HG03280 (cell line): ENCODE data around the gene SETBP1.

ENCODE experiments used
- ATAC-seq: cut with Tn5 transposase; IDR thresholded peaks from one replicate; pipeline ENCODE4 v1.9.1; 2021; ENCODE audit warnings: mild to moderate bottlenecking, moderate library complexity; ENCODE audit not compliant: unreplicated experiment

The SETBP1 gene

DNA sequence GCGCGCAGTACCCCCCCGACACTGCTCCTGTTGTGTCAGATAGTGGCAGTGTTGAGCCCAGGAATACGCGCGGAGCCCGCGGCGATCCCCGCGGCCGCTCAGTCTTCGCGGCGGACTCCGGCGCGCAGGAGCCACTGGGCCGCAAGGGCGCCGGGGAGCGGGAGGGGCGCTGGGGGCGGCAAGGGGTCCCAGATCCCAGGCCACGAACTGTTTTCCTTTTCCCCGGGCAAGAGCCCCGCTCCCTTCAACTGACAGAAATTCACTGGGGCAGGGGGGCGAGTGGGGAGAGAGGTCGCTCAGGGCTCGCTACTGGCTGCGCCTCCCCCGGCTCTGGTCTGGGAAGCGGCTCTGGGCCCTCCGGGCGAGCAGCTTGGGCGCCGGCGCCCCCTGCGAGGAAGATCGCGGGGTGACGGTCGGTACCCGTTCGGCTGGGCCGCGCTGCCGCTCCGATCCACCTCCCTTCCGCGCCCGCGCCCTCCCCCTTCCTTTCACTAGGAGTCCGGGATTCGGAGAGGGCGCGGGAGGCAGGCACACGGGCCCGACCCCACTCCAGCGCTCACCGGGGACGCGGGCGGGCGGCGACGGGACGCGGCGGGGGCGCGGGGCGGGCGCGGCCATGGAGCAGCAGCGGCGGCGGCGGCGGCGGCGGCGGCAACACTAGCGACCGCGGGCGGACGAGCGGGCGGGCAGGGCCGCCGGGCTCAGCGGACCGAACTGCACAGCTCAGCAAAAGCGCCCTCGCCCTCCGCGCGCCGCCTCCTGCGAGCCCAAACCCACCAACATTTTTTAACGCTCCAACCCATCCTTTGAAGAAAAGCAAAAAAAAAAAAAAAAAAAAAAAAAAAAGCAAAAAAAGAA lies 1.4 kb upstream of the SETBP1 start:
- peak; percentile 91 for ATAC-seq

DNA sequence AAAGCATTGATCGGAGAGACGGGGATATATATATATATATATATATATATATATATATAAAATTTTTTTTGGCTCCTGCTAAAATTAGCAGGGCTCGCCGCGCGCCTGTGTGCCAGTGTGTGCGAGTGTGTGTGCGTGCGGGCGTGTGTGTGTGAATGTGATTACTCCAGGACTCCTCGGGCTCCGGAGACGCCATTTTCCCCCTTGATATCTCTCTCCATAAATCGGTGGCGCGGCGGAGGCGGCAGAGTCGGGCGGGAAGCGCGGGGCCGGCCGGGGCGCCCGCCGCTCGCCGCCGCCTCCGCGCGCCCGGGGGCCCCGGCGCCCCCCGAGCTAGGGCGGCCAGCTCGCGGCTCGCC lies 795 bp upstream of the SETBP1 start:
- ATAC-seq, result peak; percentile 21

DNA sequence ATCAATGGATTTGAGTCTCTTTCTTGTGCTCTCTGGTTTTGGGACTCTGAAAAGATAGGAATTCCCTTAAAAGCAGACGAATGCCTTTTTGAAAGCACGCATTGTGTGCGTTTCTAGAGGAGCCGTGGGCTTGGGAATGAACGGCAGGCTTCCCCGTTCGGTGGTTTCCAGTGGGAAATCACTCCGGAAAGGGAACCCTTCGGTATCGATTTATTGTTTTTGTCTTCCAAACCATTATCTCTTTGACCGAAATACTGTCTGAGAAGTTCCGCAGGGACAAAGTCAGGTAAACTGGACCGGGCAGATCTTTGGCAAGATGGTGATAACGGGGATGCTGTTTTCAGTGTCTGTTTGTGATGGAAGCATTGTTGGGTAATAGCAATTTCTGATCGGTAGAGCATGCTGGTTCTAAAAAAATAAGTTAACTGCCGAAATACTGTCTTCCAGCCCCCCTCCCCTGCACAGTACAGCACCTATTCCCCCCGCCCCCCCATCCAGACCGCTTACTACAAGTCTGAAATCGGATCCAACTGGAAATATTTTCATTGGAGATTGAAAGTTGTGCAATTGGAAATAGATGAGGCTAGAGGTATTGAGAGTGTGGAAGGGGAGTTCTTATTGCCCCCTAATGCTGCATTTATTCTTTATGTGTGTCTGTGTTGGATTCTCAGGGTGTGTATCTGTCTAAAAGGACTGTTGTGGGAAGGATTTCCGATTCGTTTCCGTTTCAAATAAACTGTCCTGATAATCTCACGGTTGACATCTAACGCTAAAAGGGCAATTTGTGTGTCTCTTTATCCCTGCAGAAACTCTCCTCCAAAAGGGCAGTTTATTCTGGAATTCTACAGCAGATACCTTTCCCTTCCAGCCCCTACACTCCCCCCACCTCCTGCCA lies 635 bp downstream of the SETBP1 start:
- ATAC-seq, result no peak

DNA sequence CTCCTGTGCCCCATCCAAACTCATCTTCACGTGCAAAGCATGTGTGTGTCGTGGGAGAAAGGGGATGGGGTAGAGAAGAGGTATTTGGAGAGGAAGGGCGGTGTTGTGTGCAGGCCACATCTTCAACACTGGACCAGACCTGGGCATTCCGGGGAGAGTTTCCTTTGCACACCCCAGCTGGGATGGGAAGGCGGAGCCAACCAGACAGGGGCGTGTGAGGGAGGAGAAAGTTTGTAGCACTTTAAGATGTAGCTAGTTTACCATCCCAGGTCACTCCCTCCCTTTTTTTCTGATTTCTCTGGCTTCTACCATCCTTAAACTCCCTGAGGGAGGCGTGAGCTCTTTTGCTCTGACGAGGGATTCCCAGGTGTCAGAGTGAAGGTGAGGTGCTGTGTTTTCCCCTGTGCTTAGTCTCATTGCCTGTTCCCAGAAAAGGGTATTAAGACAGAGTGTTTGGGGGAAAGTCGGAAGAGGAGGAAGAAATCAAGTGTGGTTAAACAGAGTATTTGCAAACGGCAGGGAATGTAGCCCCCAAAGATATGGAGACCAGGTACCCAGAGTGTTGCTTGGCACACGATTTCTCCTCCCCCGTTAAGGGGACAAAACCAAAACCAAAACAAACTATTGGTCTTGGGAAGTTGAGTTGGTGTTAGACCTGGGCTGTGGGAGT lies 1.6 kb downstream of the SETBP1 start:
- no peak for ATAC-seq

DNA sequence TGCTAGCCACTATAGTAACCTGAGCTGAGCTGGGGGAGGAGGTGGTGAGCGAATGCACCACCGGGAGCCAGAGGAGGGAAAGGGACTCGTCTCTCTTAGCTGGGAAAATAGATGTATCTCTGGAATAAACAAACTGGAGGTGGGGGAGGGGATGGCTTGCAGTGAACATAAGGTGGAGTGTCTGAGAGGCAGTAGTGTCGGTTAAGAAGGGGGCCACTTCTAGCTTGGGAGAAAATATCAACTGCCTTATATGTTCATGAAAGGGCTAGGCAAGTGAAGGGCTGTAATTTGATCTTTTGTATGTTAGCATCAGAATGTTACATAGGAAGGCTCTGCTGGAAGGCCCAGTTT lies 2.2 kb downstream of the SETBP1 start:
- ATAC-seq, result no peak

DNA sequence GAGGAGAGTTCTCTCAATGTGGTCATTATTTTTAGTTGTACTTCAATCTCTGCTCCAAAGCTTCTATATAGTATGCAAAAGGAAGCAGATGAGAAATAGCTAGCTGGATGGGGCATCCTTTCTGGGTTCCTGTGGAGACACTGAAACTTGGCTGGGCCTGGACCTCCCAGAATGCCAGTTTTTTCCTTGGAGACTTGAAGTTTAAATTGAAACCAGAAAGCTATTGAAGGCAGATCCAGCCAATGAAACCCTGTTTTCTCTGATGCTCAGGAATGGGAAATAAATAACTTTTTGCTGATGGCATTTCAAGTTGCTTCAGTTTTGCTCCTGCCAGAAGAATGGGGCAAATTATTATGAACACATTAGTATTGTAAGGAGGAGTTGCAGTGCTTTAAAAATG lies 2.9 kb downstream of the SETBP1 start:
- no peak for ATAC-seq

DNA sequence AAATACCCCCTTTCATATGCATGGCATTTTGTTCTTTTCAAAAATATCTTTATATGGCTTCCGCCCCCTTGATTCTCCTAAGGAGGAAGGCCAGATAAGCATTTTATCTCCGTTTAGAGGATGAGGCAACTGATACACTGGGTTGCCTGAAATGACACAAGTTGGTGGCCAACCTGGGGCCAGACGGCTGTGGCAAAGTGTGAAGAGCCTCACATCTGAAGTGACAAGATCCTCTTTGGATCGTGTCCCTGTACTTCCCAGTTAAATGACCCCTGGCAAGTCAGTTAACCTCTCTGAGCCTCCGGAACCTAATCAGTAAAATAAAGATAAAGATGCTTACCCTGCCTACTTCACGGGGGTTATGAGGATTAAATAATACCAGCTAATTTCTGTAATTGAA lies 4.6 kb downstream of the SETBP1 start:
- no peak for ATAC-seq

DNA sequence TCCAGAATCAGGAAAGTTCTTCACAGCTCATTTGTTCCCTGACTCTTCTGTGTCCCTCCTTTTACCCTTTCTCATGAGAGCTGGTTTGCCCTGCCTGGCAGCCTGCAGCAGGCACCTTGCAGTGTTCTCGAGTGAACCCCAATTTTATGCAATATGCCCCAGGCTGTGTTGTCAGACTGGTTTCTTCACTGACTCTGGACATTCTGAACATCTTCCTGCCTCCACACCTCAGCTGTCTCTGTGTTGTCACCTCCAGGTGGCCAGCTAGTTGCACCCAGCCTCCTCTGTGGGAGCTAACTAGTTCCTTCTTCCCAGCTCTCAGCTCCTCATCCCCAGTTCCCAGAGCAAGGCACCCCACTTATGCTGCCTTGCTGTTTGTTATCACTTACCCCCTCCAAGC lies 5.5 kb downstream of the SETBP1 start:
- ATAC-seq, result no peak

DNA sequence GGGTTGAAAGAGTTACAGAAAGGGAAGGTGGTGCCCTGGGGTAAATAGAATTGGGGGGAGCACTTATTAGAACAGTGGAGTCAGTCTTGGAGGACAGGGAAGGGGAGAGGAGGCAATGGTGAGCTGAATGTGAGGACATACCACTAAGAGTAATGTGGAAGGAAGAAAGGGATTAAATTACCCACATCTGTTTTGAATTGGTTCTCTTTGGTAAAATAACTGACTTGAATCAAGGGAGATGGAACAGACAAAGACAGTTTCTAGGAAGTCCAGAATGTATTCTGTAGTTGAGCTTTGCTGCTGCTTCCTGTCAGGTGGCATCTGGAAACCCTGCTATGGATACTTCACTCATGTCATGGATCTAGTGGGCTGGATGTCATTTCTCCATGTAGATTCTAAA lies 6.7 kb downstream of the SETBP1 start:
- no peak for ATAC-seq

DNA sequence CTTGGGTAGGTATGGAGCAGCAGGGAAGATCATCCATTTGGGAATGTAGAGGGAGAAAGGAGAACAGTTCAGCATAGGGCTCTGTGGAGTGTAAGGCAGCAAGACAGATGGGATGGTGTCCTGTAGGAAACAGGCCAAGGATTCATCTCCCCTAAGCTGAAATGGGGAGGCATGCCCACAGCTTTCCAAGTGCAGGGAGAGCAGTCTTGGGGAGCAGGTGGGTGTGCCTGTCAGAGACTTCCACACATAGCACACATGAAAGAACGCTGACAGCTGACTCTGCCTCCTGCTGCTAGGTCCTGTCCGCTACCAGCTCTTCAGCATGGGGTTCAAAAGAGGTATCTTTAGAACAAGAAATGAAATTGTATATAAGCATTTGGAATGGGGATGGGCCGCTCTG lies 9.0 kb downstream of the SETBP1 start:
- no peak for ATAC-seq

DNA sequence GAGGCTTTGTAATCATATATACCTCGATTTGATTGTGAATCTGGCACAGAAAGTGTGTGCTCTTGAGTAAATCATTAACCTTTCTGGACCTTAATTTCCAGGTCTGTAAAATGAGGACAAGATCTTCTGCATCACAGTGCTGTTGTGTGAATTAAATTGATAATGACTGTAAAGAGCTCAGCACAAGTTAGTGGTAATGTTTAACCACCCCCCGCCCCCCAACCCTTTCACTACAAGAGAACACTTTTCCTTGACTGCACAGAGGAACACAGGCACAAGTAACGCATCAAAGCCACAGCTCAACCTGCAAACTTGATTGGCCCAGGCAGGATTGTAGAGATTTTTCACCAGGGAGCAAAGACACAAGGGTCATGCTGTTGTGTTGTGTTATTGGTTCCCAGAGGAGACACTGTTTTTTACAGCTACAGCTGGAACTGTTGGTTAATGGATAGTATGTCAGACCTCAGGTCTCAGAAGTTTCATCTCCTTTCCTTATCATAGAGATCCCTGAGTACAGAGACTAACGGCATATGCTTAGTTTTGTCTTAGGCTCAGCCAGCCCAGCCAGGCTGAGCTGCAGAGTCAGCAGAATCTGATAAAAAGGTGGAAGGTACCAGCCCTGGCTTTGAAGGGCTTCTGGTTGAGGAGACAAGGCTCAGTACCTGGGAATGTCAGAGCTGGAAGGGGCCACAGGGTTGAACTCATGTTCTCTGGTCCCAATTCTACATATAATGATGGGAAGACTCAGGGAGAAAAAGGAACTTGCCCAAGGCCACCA lies 10.6 kb downstream of the SETBP1 start:
- no peak for ATAC-seq

DNA sequence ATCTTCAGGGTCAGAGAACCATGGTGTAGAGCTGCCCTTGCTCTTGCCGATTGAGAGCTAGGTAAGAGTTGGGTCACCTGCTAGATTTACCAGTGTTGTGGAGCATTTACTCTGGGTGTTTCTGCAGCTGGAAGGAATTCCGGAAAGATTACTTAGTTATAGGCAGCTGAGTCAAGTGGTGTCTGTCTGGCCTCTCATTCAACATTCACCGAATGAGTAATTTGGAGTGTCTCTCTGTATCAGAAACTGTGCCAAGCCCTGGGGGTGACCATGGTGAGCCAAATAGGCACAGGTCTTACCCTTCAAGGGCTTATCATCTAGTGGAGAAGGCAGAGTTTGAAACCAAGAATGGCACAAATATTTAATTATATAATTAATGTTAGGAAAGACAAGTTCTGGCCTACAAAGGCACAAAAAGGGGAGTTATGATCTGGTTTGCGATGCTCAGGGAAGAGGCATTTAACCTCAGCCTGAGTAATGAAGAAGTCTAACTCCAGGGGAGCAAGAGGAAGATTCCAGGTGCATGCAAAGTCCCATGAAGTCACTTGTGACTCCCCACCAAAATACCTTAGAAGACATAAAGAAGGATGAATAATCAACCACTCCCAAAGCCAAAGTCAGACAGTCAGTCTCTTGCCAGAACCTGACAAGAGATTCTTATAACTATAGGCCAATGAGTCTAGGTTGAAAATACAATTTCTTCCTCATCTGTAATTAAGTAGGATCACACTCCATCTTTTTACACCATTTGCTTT lies 12.5 kb downstream of the SETBP1 start:
- ATAC-seq, result no peak

DNA sequence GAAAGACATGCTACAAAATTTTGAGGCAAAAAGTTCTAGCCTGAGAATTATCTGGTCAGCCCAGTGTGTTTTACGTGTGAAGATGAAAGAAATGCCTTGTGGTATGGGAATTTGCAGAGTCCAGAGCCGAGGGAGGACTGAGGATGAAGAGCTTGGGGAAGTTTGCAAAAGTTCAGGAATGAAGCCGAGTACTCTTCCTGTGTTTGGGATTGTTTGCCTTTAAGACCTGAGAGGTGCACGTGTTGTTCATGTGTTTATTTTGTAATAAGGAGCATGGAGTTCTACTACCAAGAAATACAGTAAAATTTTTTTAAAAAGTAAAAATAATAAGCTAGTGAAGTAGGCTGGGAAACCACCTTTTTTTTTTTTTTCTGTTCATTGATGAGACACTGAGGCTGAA lies 14.8 kb downstream of the SETBP1 start:
- no peak for ATAC-seq

DNA sequence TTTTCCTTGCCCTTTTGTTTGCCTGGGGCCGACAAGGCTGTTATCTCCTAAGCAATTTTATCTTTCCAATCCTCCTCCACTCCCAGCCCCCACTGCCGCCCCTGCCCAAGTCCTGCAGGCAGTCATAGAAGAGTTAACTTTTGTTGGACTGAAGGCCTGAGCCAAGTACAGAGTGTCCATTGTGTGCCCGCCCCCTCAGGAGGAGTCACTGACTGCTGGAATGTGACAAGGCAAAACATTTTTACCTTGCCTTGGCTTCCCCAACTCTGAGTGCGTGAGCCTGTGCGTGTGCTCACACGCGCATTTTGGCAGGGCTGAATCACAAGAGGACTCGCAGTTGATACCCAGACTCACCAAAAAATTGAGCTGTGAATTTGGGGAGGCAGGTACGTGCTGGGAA lies 16.2 kb downstream of the SETBP1 start:
- no peak for ATAC-seq

DNA sequence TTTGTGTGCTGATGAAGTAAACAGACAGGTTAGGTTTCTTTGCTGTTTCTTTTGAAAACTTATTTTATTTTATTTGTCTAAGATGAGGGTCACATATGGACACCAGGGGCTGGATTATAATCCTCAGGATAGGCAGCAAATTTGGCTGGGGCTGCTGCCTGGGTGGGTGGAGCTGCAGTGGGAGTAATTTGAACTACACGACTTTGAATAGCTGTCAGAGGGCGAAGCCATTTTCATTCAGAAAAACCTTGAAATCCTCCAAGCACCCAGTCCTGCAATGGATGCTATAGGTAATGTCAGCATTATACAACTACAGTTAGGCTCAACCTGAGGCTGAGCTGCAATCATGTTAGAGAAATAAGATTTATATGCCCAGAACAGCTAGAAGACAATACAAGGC lies 16.6 kb downstream of the SETBP1 start:
- no peak for ATAC-seq

DNA sequence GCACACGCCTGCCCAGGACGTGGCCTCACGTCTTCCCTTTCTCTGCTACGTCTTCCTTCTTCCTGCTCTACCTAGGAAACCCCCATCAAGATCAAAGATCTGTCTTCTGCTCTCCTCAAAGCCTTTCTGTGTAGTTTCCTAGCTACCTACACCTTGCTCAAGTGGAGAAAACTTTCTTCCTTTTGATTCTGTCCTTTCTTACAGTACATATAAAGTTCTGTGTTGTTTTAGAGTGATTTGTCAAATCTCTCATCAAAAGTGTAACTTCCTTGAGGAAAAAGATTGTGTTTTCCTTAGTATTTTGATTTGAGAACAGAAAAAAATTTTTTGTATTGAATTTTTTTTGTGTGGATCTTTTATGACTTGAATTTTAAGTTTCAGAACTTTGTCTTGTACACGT lies 17.8 kb downstream of the SETBP1 start:
- ATAC-seq, result no peak

DNA sequence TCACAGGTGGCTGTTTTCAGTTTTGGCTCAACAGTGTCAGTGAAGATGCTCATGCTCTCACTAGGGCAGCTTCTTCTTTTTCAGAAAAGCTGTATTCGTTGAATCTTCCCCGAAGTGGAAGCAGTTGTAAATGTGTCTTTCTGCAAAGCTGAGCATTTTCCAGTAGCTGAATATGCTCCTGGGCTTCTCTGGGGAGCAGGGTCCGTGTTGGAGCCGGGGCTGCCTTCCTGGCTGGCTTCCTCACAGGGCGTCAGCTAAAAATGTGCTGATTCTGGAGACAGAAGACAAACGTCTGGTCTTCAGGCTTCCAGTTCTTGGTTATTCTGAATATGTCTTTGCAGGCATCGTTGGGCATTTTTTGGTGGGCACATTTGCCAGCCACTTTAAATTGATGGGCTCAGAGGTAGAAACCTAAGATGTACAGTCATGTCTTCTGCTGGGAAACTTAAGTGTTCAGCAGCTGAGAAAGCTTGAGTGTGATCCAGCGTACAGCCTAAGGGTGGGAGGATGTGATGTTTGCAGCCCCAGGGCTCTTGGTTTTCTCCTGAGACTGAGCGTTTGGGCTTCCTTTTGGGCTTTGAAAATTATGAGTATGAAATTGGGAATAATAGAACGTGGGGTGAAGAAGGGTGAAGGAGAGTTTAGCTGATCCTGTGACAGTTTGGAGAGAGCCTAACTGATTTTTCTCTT lies 19.0 kb downstream of the SETBP1 start:
- no peak for ATAC-seq

DNA sequence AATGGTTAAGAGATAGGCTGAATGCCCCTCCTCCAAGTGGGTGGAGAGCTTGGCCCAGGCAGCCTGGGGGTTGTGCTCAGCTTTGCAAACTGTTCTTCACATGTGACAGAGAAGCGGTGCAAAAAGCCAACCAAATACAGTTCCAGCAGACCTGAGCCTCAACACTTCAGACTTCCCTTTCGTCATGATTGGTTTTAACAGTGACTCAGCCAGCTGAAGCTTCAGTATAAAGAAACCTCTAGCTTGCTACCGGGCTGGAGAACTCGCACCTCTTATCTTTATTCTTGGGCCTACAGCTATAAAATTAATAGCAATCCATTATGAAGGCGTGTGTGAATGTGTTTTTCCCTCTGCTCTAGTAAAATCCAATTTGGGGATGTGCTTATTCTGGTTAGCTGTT lies 20.0 kb downstream of the SETBP1 start:
- no peak for ATAC-seq

DNA sequence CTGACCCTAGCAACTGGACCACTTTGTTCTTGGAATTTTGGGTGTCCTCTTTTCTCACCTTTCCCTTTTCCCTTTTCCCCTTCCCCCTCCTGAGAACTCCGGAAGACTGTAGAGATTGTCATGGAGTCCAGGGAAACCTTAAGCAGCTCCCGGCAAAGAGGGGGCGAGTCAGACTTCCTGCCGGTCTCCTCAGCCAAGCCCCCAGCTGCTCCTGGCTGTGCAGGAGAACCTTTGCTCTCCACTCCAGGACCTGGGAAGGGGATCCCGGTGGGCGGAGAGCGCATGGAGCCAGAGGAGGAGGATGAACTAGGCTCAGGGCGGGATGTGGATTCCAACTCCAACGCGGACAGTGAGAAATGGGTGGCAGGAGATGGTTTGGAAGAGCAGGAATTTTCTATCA lies 20.5 kb downstream of the SETBP1 start:
- no peak for ATAC-seq

DNA sequence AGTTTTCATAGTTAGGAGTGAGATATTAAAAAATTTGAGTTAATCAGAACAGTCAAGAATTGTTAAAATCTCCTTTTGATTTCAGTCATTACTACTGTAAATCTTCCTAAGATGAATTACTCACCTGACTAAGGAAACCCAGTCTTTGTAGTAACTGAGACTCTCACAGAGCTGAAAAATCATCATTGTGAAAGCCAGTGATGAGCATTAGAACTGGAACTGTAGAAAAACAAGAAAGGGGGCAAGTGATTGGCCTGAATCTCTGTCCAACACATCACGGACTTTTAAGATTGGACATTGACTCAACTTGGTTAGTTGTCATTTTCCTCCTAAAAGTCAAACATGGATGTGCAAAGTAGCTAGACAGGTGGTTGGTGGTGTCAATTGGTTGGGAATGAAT lies 21.9 kb downstream of the SETBP1 start:
- no peak for ATAC-seq
